Measurements from ENCODE around the gene ERG. TPM values are rescaled to one million over a fixed set of nuclear protein-coding genes. Genes with fewer than 3 reads are reported as not detected.

The ERG gene
- total RNA-seq, 3 donors from 2014 or later, result 12.2 to 21.0 (median 14.0) TPM

GRCh38 chr21:38420140-38420539 is 78.1 kb downstream of the ERG start:
- Histone ChIP-seq H3K9me3 (no peaks in the 10 kb centered on the region), H3K4me1 (no peaks in the 10 kb centered on the region), H3K4me3 (no peak overlapping the region), H3K27ac (no peak overlapping the region), H3K36me3 (no peaks in the 10 kb centered on the region), H3K27me3 (no peaks in the 10 kb centered on the region)
- intact Hi-C loops (cut with DNase I; ENCODE audit: low total_unique reads), result no loop called here
- TF ChIP-seq, protein P1, sequence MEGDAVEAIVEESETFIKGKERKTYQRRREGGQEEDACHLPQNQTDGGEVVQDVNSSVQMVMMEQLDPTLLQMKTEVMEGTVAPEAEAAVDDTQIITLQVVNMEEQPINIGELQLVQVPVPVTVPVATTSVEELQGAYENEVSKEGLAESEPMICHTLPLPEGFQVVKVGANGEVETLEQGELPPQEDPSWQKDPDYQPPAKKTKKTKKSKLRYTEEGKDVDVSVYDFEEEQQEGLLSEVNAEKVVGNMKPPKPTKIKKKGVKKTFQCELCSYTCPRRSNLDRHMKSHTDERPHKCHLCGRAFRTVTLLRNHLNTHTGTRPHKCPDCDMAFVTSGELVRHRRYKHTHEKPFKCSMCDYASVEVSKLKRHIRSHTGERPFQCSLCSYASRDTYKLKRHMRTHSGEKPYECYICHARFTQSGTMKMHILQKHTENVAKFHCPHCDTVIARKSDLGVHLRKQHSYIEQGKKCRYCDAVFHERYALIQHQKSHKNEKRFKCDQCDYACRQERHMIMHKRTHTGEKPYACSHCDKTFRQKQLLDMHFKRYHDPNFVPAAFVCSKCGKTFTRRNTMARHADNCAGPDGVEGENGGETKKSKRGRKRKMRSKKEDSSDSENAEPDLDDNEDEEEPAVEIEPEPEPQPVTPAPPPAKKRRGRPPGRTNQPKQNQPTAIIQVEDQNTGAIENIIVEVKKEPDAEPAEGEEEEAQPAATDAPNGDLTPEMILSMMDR (IDR thresholded peaks at IDR 0.05), result no peak
- TF ChIP-seq POLR2AphosphoS5 (IDR thresholded peaks at IDR 0.05), result no peak
- TF ChIP-seq POLR2A (IDR thresholded peaks at IDR 0.05), result no peak
- DNase-seq (ENCODE audit: low spot score in 2 of 2), result no peak

DNA sequence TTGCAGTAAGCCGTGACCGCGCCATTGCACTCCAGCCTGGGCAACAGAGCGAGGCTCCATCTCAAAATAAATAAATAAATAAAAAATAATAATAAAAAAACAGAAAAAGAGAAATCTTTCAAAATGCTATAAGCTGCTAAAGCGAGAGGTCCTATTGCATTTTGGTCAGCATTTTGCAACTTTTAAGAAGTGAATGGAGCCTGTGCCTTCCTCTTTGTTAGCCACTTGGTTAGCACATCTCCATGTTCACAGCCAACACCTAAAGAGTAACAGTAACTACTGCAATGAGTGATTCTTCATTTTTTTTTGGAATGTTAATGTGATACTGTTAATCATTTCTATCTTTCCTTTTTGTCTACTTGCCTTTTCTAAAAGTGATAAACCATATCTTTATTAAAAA is 80.6 kb downstream of the ERG start:
- no peak overlapping the region for H3K27ac ChIP-seq
- TF ChIP-seq, protein P1 (IDR thresholded peaks at IDR 0.05), result no peak
- TF ChIP-seq POLR2A (IDR thresholded peaks at IDR 0.05) (no peak), POLR2AphosphoS5 (IDR thresholded peaks at IDR 0.05) (no peak)
- no peaks in the 10 kb centered on the region for H3K27me3 ChIP-seq
- H3K4me1 ChIP-seq, result no peaks in the 10 kb centered on the region
- H3K36me3 ChIP-seq, result no peaks in the 10 kb centered on the region
- H3K4me3 ChIP-seq, result no peak overlapping the region
- intact Hi-C loops (cut with DNase I; ENCODE audit: low total_unique reads), result no loop called here
- DNase-seq (ENCODE audit: low spot score in 2 of 2), result no peak
- H3K9me3 ChIP-seq, result no peaks in the 10 kb centered on the region

DNA sequence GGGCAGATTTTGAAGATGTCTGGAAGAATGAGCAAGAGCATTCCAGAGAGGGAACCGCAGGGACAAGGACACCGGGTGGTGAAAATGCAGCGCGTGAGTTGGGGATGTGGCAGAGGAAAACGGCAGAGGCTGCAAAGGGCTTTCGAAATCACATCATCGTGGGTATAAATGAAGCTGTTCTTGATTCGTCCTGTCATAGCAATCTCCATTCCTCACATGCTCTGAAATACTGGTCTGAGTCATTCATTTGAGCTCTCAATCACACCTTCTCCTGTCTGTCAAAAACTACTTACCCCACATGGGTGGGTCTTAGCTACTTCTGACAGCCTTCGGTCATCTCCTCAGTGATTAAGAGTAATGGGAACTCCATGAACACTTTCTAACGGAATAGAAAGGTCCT is 81.5 kb downstream of the ERG start:
- TF ChIP-seq, protein P1 (IDR thresholded peaks at IDR 0.05), result no peak
- TF ChIP-seq POLR2A (IDR thresholded peaks at IDR 0.05), result no peak
- TF ChIP-seq POLR2AphosphoS5 (IDR thresholded peaks at IDR 0.05), result no peak
- Histone ChIP-seq H3K9me3 (peaks cover 0 to 2% of the 10 kb centered on the region in 2 donors), H3K4me1 (no peaks in the 10 kb centered on the region), H3K27ac (no peak overlapping the region), H3K27me3 (no peaks in the 10 kb centered on the region), H3K4me3 (no peak overlapping the region), H3K36me3 (no peaks in the 10 kb centered on the region)
- intact Hi-C loops (cut with DNase I; ENCODE audit: low total_unique reads), result no loop called here
- DNase-seq (ENCODE audit: low spot score in 2 of 2), result no peak

GRCh38 chr21:38413958-38414548 is 84.2 kb downstream of the ERG start:
- intact Hi-C loops (cut with DNase I; ENCODE audit: low total_unique reads), result no loop called here
- peaks cover 0 to 6% of the 10 kb centered on the region in 2 donors for H3K9me3 ChIP-seq

GRCh38 chr21:38410466-38410865 is 87.8 kb downstream of the ERG start:
- no peak for DNase-seq (ENCODE audit: low spot score in 2 of 2)

More at GRCh38 chr21:38413958-38414548, 84.2 kb downstream of the ERG start:
- no peak overlapping the region for H3K4me3 ChIP-seq
- no peaks in the 10 kb centered on the region for H3K27me3 ChIP-seq
- TF ChIP-seq, protein P1 (IDR thresholded peaks at IDR 0.05), result no peak
- no peak for TF ChIP-seq POLR2A (IDR thresholded peaks at IDR 0.05)
- TF ChIP-seq POLR2AphosphoS5 (IDR thresholded peaks at IDR 0.05), result no peak
- DNase-seq (ENCODE audit: low spot score in 2 of 2), result no peak
- H3K27ac ChIP-seq, result no peak overlapping the region
- H3K4me1 ChIP-seq, result no peaks in the 10 kb centered on the region
- H3K36me3 ChIP-seq, result no peaks in the 10 kb centered on the region

More at GRCh38 chr21:38410466-38410865, 87.8 kb downstream of the ERG start:
- Histone ChIP-seq H3K27ac (no peak overlapping the region), H3K4me1 (no peaks in the 10 kb centered on the region), H3K4me3 (no peak overlapping the region), H3K9me3 (peaks cover 0 to 6% of the 10 kb centered on the region in 2 donors), H3K36me3 (no peaks in the 10 kb centered on the region), H3K27me3 (no peaks in the 10 kb centered on the region)
- TF ChIP-seq POLR2AphosphoS5 (IDR thresholded peaks at IDR 0.05) (no peak), POLR2A (IDR thresholded peaks at IDR 0.05) (no peak)
- TF ChIP-seq, protein P1 (IDR thresholded peaks at IDR 0.05), result no peak
- intact Hi-C loops (cut with DNase I; ENCODE audit: low total_unique reads), result no loop called here
